ENCODE measurements around the gene LMO1.

Gene LMO1

DNA sequence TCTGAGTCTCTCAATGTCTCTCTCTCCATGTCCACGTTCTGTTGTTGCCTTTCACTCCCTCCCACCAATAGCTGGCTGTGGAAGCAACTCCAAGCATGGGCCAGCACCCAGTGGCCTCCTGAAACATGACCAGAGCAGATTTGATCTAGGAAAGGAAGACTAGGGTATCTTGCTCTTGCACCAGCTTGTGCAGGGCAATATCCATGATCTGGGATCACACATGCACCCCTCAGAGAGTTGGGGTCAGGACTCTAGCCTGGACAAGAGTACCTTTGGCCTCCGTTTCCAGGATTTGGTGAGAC, 60.3 kb downstream of the LMO1 start:
- DNase-seq: no peak

DNA sequence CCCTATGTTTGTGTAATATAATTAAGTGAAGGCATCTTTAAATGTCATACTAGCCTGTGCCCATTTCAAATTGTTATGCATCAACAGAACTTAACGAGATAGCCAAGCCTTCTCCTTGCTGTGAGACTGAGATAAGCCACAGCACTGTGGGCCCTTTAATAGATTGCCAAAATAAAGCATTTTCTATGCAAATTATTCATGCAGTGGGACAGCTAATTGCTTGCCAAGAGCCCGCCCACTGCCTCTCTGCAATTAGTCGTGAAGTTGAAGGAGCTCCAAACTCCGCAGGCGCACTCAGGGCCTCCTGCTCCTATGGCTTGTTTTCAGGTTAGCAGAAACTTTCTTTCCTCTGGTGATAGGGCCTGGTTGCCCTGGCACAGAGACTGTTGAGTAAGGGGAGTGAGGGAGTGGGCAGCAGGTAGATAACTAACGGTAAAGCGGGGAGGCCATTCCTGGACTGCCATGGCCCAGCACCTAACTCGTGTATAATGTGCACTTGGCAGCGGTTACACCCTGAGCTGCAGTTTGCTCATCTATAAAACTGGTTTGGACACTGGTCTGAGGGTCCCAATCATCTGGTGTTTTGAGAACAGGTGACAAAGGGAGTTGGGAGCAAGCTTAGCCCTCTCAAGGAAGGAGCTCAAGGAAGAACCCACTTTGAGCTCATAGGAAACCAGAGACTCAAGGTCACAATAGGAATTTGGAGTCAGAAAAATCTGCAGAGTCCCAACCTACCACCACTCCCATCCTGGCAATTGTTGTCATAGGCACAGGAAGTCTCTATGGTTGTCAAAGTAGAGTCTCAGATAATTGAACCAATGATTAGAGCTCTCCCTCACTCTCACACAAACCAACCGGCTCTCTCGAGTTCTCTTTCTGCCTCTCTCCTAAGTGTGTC, 60.9 kb downstream of the LMO1 start:
- no peak for DNase-seq

DNA sequence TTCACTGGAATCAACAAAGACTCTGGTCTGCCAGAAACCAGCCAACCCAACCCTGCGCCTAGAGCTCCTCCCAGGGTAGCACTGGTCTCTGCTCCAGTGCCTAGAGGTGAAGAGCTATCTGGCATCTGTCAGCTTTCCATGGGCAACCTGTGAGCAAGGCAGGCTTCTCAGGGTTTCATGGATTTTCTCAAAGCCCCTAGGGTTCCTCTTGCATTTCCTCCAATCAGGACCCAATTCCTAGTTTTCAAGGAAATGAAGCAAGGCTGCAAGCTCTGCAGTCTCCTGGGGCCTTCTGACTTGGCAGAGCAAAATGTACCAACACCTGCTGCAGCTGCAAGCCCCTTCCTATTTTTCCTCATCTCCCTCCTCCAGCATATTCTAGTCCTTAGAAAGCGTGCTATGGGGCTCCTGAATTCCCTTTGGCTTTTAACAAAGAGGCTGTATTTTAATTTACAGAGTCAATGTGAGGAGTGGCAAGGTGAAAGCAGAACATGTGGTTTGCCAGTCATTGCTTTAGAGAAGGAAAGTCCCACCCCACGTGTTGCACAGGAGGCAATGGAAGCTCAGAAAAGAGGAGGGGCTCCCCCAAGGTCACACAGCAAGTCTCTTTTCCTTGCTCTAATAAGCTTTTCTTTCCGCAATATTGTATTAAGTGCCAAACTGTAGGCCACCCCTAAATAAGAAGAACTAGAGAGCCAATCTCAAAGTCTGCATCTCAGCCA, 61.9 kb downstream of the LMO1 start:
- no peak for DNase-seq

DNA sequence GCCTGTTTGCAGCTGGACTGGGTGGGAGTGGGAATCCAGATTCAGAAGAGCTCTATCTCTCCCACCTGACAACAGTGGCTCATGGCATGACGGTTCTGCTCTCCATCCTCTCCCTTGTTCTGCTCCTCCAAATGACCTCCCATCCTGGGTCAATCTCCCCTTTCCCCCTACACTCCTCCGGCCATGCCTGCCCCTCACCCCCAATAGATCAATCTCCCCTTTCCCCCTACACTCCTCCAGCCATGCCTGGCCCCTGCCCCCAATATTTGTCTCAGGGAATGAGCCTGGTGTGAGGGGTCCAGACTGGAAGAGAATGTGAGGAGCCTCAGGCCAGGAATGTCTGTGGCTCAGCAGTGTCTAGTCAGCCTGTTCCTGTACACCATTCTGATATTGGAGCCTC, 64.0 kb downstream of the LMO1 start:
- no peak for DNase-seq

DNA sequence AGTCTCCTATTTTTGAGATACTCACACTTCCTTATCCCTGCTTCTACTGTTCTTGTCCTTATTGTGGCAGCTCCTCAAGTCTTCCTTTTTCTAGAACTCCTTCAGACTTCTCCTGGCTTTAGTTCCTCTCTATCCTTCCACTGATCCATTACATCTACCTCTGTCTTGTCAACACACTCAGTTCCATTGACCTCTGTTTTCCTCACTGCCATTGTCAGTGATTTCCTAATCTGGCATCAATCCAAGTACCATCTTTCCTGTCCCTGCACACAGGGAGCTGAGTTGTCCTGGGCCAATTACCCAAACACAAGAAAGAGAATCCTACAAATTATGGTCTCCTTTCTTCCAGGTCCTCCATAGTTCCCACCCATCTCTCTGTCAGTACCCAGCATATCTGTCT, 66.9 kb downstream of the LMO1 start:
- DNase-seq: no peak

DNA sequence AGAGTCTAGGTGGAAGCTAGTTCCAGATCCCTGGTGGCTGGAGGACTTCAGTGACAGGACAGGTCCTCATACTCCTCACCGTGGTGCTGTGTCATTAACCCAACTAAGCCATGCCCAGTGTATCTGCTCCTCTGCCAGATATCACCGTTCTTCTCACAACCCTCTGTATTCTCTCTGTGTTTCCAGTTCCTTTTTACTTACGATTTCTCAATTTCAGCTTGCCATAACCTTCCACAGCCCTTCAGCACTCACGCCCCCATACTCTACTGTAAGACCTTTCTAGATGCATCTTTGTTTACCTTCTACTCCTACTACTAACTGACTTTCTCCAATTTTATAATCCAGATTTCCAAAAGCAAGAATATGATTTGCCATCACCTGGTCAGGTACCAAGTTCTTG, 68.7 kb downstream of the LMO1 start:
- no peak for DNase-seq

DNA sequence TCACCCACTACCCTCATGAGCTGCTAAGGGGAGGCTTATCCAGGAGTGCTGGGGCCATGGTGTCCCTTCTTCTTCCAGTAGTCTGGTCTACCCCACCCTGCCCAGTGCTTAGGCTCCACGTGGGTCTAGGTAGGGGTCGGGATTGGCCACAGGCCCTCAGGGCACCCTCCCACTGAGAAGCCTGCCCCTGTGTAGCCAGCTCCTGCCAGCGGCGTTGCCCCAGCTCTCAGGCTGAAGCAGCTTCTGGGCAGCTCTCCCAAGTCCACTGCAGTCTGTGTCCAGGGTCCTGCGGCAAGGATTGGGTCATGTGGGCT, 70.8 kb downstream of the LMO1 start:
- DNase-seq: no peak

DNA sequence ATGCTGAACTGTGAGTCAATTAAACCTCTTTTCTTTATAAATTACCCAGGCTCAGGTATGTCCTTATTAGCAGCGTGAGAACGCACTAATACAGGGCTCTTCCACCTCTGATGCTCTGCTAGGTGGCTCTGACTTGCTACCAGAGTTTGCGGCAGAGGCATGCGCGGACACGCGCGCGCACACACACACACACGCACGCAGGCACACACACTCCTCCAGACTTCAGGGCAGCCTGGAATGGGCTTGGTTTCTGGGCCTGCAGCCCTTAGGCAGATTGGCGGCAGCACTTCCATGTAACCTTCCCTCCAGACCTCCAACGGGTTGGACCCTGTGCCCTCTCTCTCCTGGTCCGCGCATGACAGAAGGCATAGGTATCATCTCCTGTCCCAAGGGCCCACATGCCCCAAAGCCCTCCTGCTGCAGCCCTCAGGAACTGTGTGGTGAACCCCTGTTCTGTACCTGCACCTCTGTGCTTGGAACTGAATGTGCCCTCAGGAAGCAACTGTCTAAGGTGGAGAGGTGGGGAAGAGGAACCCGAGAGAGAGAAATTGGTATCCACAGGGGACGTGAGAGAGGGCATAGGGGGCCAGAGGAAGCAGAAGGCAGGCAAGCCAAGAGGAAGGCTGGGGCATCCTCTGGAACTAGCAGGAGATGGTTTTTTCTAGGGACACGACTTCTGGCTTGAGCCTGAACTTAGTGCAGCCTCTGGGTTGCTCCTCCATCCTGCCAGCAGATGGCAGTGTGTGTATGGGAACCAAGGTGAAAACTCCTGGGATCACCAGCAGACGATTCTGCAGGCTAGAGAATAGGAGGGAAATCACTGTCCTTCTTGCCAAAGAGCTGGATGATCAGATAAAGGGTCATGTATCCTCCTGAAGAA, 71.4 kb downstream of the LMO1 start:
- peak; percentile 63 for DNase-seq

DNA sequence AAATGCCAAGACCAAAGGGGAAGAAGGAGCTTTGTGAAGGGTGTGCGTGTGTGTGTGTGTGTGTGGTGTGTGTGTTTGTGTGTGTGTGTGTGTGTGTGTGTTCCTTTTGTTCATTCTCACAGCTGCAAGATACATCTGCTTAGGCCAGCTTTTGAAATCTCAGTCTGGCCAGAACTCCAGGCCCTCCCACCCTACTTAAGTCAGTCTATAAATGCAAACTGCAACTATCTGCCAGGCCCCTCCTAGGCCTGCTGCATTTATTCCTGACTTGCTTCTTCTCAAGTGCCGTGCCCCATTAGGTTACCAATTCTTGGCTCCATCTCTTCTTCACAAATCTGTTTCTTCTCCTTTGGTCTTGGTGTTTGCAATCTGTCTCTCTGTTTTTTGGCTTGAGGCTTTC, 73.2 kb downstream of the LMO1 start:
- DNase-seq: no peak

DNA sequence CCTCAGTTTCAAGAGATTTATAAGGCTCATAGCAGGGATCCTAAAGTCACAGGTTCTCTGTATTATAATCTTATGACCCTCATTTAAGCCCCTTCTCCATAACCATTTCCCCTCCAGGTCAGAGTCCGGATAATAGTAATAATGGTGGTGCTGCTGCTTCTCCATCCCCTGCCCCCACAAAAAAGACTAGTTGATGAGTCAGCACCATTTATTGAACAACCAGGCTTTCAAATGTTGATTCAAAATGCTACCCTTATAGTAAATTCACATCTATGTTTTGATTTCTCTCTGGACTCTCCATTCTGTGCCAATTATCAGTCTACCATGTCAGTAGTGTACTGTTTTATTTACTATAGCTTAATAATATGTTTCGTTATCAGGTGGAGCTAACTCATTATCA, 77.2 kb downstream of the LMO1 start:
- no peak for DNase-seq

DNA sequence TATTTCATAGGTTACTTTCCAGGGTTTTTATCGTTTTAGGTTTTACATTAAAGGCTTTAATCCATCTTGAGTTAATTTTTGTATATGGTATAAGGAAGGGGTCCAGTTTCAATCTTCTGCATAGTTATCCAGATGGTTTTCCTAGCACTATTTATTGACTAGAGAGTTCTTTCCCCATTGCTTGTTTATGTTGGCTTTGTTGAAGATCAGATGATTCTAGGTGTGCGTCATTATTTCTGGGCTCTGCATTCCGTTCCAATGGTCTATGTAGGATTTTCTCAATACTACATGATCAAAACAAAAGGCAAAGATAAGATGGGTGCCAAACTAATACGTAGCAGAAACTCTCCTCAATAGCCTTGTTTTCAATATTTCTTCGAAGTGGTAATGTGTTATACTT, 80.6 kb downstream of the LMO1 start:
- no peak for DNase-seq

DNA sequence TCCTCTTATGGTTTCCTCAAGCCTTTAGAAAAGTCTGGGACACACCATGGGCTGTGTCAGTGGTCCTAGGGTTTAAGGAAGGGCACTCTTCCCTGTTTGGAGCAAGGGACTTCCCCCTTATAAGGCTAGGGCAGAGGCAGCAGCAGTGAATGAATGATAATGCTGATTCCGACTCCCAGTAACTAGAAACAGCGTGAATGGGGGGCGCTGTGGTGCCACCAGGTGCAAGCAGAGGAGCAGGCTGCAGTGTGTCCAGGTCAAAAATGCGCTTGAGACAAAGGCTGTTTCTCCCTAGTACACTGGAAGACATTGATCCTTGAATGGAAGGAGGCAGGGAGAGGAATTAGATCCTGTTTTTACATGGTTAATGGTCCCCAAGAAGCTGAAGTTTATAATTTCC, 83.2 kb downstream of the LMO1 start:
- DNase-seq: no peak

DNA sequence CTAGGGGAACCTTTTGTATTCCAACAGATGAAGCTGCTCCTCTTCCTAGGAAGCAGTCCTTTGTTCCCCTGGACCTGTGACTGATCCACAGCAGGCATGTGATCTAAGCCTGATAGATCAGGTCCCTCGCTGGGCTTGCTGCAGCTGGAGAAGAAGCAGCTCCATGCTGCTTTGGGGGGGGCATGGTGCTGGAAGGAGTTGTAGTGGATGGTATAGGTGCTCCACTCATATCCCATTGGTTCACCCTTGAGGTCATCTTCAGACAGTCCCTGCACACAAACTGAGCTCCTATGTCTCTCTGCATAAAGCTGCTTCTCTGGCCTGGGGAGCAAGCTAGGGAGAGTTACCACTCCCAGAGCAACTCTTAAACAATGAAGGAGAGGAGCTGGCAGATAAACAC, 85.4 kb downstream of the LMO1 start:
- DNase-seq: no peak

DNA sequence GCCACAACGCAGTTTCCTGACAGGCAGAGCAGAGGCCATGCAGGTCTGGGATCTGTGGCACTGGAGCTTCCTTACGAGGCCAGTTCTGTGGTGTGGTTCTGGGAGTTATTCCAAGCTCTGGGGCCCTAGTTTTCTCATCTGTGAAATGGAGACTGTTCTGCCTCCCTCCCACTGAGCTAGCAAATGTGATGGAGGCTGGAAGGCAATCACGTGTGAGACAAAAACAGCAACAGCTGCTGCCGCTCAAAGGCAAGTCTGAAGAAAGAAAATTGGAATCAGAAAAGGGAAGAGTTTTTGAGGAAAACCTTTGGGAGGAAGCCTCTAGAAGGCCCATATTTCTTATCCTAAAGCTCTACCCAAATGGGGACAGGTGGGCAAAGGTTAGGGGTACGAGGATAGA, 86.5 kb downstream of the LMO1 start:
- DNase-seq: no peak

Data from activated CD4-positive, alpha-beta T cell treated with anti-CD3 and anti-CD28 coated beads for 48 hours (primary cell).